Measurements from ENCODE around the gene DST. TPM values are rescaled to one million over a fixed set of nuclear protein-coding genes. Genes with fewer than 3 reads are reported as not detected.

Gene DST
- total and polyA plus RNA-seq, 2 donors (not counting 1 experiment from before 2014, with no cell fraction given), result 78.6 to 670 TPM

DNA sequence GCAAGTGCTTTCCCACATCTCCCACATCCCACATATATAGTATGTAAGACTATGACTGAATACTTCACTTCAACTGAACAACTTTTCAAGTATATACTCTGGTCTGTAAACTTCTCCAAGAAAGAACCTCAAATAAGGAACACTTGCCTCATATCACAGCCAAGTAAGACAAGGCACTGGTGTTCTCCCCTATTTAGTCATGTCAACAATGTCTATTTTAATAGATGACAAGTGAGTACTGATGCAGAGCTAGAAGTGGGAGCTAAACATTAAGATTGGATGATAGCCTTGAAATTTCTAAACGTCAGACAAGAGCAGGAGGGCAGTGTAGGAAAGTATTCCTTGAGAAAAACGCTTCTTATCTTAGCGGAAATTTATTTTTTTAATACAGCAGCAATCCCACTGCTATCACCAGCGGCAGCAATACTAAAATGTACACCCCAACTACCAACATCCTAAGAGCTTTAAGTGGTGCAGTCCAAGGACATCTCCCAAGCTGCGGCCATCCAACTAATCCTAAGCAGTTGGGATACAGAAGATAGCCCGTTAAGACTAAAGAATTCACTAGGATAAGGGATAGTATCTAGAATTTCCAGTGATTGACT, 29.3 kb downstream of the DST start:
- no peaks in the 10 kb centered on the region for H3K79me2 ChIP-seq (ENCODE audit: control insufficient read depth, insufficient read depth, low read length)
- peaks cover 17% of the 10 kb centered on the region for H3K36me3 ChIP-seq (ENCODE audit: control insufficient read depth, insufficient read depth, low read length)
- H3K4me3 ChIP-seq (replicated peaks in 1 of 4; ENCODE audit: control extremely low read depth in 1 of 4, insufficient read depth in 1 of 4, low read depth in 3 of 4, low read length in 4 of 4), result no peak overlapping the region
- DNase-seq (ENCODE audit: low read depth in 2 of 2), result no peak
- H3K4me1 ChIP-seq (ENCODE audit: control insufficient read depth, extremely low read depth, insufficient read depth, low read length), result no peaks in the 10 kb centered on the region
- no peak overlapping the region for H3K27ac ChIP-seq (ENCODE audit: insufficient read depth, low read length)
- H3K27me3 ChIP-seq (ENCODE audit: control insufficient read depth, insufficient read depth, low read length), result no peaks in the 10 kb centered on the region
- no peak for TF ChIP-seq EZH2 (IDR thresholded peaks at IDR 0.05; ENCODE audit: low read length, missing control alignments)
- TF ChIP-seq, protein P1, sequence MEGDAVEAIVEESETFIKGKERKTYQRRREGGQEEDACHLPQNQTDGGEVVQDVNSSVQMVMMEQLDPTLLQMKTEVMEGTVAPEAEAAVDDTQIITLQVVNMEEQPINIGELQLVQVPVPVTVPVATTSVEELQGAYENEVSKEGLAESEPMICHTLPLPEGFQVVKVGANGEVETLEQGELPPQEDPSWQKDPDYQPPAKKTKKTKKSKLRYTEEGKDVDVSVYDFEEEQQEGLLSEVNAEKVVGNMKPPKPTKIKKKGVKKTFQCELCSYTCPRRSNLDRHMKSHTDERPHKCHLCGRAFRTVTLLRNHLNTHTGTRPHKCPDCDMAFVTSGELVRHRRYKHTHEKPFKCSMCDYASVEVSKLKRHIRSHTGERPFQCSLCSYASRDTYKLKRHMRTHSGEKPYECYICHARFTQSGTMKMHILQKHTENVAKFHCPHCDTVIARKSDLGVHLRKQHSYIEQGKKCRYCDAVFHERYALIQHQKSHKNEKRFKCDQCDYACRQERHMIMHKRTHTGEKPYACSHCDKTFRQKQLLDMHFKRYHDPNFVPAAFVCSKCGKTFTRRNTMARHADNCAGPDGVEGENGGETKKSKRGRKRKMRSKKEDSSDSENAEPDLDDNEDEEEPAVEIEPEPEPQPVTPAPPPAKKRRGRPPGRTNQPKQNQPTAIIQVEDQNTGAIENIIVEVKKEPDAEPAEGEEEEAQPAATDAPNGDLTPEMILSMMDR (conservative IDR thresholded peaks at IDR 0.05 in 1 of 2, IDR thresholded peaks at IDR 0.05 in 1 of 2; ENCODE audit: low read depth in 1 of 2, low read length in 2 of 2), result no peak
- no peaks in the 10 kb centered on the region for H3K9me3 ChIP-seq (ENCODE audit: control insufficient read depth, insufficient read depth, low read depth, low read length)
- no peaks in the 10 kb centered on the region for H4K20me1 ChIP-seq (ENCODE audit: control insufficient read depth, extremely low read depth, insufficient read depth, low read length)
- no peak overlapping the region for H3K4me2 ChIP-seq (ENCODE audit: extremely low read depth, insufficient read depth, low read length)
- H3K9ac ChIP-seq (ENCODE audit: insufficient read depth, low read length), result no peak overlapping the region
- H2AFZ ChIP-seq (ENCODE audit: low read length), result no peak overlapping the region

DNA sequence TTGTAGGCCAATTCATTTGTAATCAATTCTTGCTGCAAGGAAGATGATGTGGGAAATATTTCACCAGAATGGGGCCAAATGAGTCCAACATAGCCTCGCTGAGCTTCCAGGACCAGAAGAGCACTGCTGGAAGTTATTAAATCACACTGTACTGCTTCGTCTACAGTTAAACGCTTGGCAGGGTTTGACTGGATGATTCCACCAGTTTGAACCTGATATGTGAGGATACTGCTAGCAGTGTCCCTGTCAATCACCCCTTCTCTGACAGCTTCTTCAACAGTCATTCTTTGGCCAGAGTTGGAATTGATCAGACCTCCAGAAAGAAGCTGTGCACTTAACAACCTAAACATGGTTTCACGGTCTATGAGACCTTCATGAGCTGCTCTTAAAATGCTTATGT, 34.4 kb downstream of the DST start:
- Histone ChIP-seq H3K9ac (ENCODE audit: insufficient read depth, low read length) (no peak overlapping the region), H3K4me2 (ENCODE audit: extremely low read depth, insufficient read depth, low read length) (no peak overlapping the region), H3K79me2 (ENCODE audit: control insufficient read depth, insufficient read depth, low read length) (no peaks in the 10 kb centered on the region), H3K36me3 (ENCODE audit: control insufficient read depth, insufficient read depth, low read length) (peaks cover 8% of the 10 kb centered on the region), H2AFZ (ENCODE audit: low read length) (no peak overlapping the region), H3K4me1 (ENCODE audit: control insufficient read depth, extremely low read depth, insufficient read depth, low read length) (no peaks in the 10 kb centered on the region), H3K27me3 (ENCODE audit: control insufficient read depth, insufficient read depth, low read length) (no peaks in the 10 kb centered on the region), H3K27ac (ENCODE audit: insufficient read depth, low read length) (no peak overlapping the region), H3K9me3 (ENCODE audit: control insufficient read depth, insufficient read depth, low read depth, low read length) (no peaks in the 10 kb centered on the region), H3K4me3 (replicated peaks in 1 of 4; ENCODE audit: control extremely low read depth in 1 of 4, insufficient read depth in 1 of 4, low read depth in 3 of 4, low read length in 4 of 4) (no peak overlapping the region), H4K20me1 (ENCODE audit: control insufficient read depth, extremely low read depth, insufficient read depth, low read length) (no peaks in the 10 kb centered on the region)
- DNase-seq (ENCODE audit: low read depth in 2 of 2), result no peak
- no peak for TF ChIP-seq EZH2 (IDR thresholded peaks at IDR 0.05; ENCODE audit: low read length, missing control alignments)
- TF ChIP-seq, protein P1 (conservative IDR thresholded peaks at IDR 0.05 in 1 of 2, IDR thresholded peaks at IDR 0.05 in 1 of 2; ENCODE audit: low read depth in 1 of 2, low read length in 2 of 2), result no peak

DNA sequence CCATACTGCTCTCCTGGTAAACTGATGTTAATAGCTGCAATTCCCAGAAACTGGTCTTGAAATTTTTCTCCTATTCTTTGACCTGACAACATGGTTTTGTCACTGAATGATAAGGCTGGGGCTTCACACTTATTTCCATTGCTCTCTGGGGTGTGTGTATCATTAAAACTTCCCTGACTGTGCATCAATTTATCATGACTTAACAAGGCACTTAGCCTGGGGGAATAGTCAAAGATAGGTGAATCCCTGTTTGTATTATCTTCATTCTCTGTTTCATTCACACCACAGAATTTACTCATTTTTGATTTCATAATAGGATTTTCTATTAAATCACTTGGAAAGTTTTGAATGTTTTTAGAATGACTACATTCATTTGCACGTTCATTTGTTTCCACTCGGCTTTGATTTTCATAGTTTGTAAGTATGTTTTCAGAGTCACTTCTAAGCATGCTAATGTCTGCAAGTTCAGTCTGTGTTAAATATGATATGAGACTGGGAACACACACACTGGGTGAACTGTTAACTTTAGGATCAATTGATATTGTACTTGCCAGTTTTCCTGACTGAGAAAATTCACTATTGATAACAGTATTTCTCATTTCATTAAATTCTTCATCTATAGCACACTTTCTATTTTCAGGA, 35.5 kb downstream of the DST start:
- H3K36me3 ChIP-seq (ENCODE audit: control insufficient read depth, insufficient read depth, low read length), result peaks cover 8% of the 10 kb centered on the region
- H2AFZ ChIP-seq (ENCODE audit: low read length), result no peak overlapping the region
- H3K79me2 ChIP-seq (ENCODE audit: control insufficient read depth, insufficient read depth, low read length), result no peaks in the 10 kb centered on the region
- no peak overlapping the region for H3K9ac ChIP-seq (ENCODE audit: insufficient read depth, low read length)
- H3K4me2 ChIP-seq (ENCODE audit: extremely low read depth, insufficient read depth, low read length), result no peak overlapping the region
- H3K27ac ChIP-seq (ENCODE audit: insufficient read depth, low read length), result no peak overlapping the region
- no peaks in the 10 kb centered on the region for H4K20me1 ChIP-seq (ENCODE audit: control insufficient read depth, extremely low read depth, insufficient read depth, low read length)
- no peak overlapping the region for H3K4me3 ChIP-seq (replicated peaks in 1 of 4; ENCODE audit: control extremely low read depth in 1 of 4, insufficient read depth in 1 of 4, low read depth in 3 of 4, low read length in 4 of 4)
- TF ChIP-seq EZH2 (IDR thresholded peaks at IDR 0.05; ENCODE audit: low read length, missing control alignments), result no peak
- TF ChIP-seq, protein P1 (conservative IDR thresholded peaks at IDR 0.05 in 1 of 2, IDR thresholded peaks at IDR 0.05 in 1 of 2; ENCODE audit: low read depth in 1 of 2, low read length in 2 of 2), result no peak
- H3K4me1 ChIP-seq (ENCODE audit: control insufficient read depth, extremely low read depth, insufficient read depth, low read length), result no peaks in the 10 kb centered on the region
- no peaks in the 10 kb centered on the region for H3K9me3 ChIP-seq (ENCODE audit: control insufficient read depth, insufficient read depth, low read depth, low read length)
- no peaks in the 10 kb centered on the region for H3K27me3 ChIP-seq (ENCODE audit: control insufficient read depth, insufficient read depth, low read length)
- DNase-seq (ENCODE audit: low read depth in 2 of 2), result no peak
